Hematopoietic multipotent progenitor cell treated with erythropoietin and hydrocortisone succinate and interleukin-3 and kit ligand, for 8 days (in vitro differentiated cells): ENCODE measurements around the gene ANK3.
"Not testable (repeated sequence)": the region's sequence is repeated elsewhere in the genome, so short reads cannot be mapped to it uniquely, and the experiment has no call there.

Source experiments
- DNase-seq: peaks from one replicate; pipeline ENCODE4 v3.0.0-alpha.2; 2015

Gene ANK3

GRCh38 chr10:60050366-60050765 is 339.3 kb downstream of the ANK3 start:
- no peak for DNase-seq

GRCh38 chr10:60048091-60048501 is 341.6 kb downstream of the ANK3 start:
- DNase-seq: no peak

GRCh38 chr10:60045571-60045970 is 344.1 kb downstream of the ANK3 start:
- DNase-seq: peak; percentile 58

GRCh38 chr10:60044971-60045370 is 344.7 kb downstream of the ANK3 start:
- no peak for DNase-seq

- no peak for DNase-seq
These were observed 345.4 kb downstream of the ANK3 start for GRCh38 chr10:60044242-60044641.

- peak; percentile 89 for DNase-seq
These were observed 346.0 kb downstream of the ANK3 start for GRCh38 chr10:60043561-60044241.

- DNase-seq: no peak
These were observed 346.8 kb downstream of the ANK3 start for GRCh38 chr10:60042914-60043313.

- no peak for DNase-seq
These were observed 347.4 kb downstream of the ANK3 start for GRCh38 chr10:60042262-60042661.

- DNase-seq: peak; percentile 14
These were observed 348.1 kb downstream of the ANK3 start for GRCh38 chr10:60041489-60042133.

GRCh38 chr10:60040014-60040662 is 349.5 kb downstream of the ANK3 start:
- DNase-seq: no peak

- no peak for DNase-seq
These were observed 353.7 kb downstream of the ANK3 start for GRCh38 chr10:60035984-60036383.

- not testable (repeated sequence) for DNase-seq
These were observed 354.3 kb downstream of the ANK3 start for GRCh38 chr10:60035375-60035774.

GRCh38 chr10:60032723-60033122 is 357.0 kb downstream of the ANK3 start:
- peak; percentile 87 for DNase-seq

GRCh38 chr10:60031664-60032063 is 358.0 kb downstream of the ANK3 start:
- DNase-seq: no peak

- no peak for DNase-seq
These were observed 358.5 kb downstream of the ANK3 start for GRCh38 chr10:60031183-60031582.

GRCh38 chr10:60029475-60029874 is 360.2 kb downstream of the ANK3 start:
- no peak for DNase-seq

GRCh38 chr10:60028081-60028480 is 361.6 kb downstream of the ANK3 start:
- DNase-seq: peak; percentile 92

GRCh38 chr10:60025279-60025678 is 364.4 kb downstream of the ANK3 start:
- no peak for DNase-seq

- DNase-seq: no peak
These were observed 365.2 kb downstream of the ANK3 start for GRCh38 chr10:60024506-60024905.

GRCh38 chr10:60023155-60023877 is 366.4 kb downstream of the ANK3 start:
- DNase-seq: peak; percentile 62

GRCh38 chr10:60021361-60021760 is 368.3 kb downstream of the ANK3 start:
- DNase-seq: no peak

- no peak for DNase-seq
These were observed 372.9 kb downstream of the ANK3 start for GRCh38 chr10:60016794-60017193.

- DNase-seq: no peak
These were observed 379.8 kb downstream of the ANK3 start for GRCh38 chr10:60009710-60010383.
